GM23338 (cell line): ENCODE measurements around the gene BTBD9.

Experiments
- CREB1 ChIP-seq: fragments of 250-450 bp; sonication (Bioruptor Pico); IDR thresholded peaks from 2 replicates; pipeline ENCODE4 v1.5.0; 2020; ENCODE audit warnings: low read depth, mild to moderate bottlenecking, moderate library complexity
- CTCF ChIP-seq, 2 experiments: fragments of 200-600 bp in 1 of 2; sonication (generic) in 1 of 2; conservative IDR thresholded peaks; 2 replicates each; pipeline versions ENCODE4 v1.5.1 to v1.6.1; 2016 to 2017; ENCODE audit warnings: antibody characterized with exemption in 2 of 2, low read depth in 2 of 2, mild to moderate bottlenecking in 2 of 2, moderate library complexity in 1 of 2
- EZH2 ChIP-seq: fragments of 200-600 bp; sonication (generic); IDR thresholded peaks from one replicate; pipeline ENCODE4 v1.8.0; 2017; ENCODE audit warnings: antibody characterized with exemption, mild to moderate bottlenecking, low read depth; ENCODE audit not compliant: unreplicated experiment
- EZH2phosphoT487 ChIP-seq: fragments of 200-600 bp; sonication (generic); IDR thresholded peaks from one replicate; pipeline ENCODE4 v1.8.1; 2018; ENCODE audit warnings: antibody characterized with exemption; ENCODE audit not compliant: unreplicated experiment
- JUNB ChIP-seq: IDR thresholded peaks from one replicate; pipeline ENCODE4 v1.6.1; 2016; ENCODE audit warnings: antibody characterized with exemption; ENCODE audit not compliant: unreplicated experiment
- POLR2AphosphoS5 ChIP-seq: IDR thresholded peaks from 2 replicates; pipeline ENCODE4 v1.6.1; 2016; ENCODE audit warnings: antibody characterized with exemption, low read depth
- REST ChIP-seq: IDR thresholded peaks from one replicate; pipeline ENCODE4 v1.6.1; 2018; ENCODE audit warnings: antibody characterized with exemption; ENCODE audit not compliant: unreplicated experiment
- STAT1 ChIP-seq: IDR thresholded peaks from one replicate; pipeline ENCODE4 v1.6.1; 2016; ENCODE audit warnings: antibody characterized with exemption; ENCODE audit not compliant: unreplicated experiment
- TF ChIP-seq, protein P1 (sequence below): IDR thresholded peaks from 2 replicates; pipeline ENCODE4 v1.6.1; 2016; ENCODE audit warnings: antibody characterized with exemption

DNA sequence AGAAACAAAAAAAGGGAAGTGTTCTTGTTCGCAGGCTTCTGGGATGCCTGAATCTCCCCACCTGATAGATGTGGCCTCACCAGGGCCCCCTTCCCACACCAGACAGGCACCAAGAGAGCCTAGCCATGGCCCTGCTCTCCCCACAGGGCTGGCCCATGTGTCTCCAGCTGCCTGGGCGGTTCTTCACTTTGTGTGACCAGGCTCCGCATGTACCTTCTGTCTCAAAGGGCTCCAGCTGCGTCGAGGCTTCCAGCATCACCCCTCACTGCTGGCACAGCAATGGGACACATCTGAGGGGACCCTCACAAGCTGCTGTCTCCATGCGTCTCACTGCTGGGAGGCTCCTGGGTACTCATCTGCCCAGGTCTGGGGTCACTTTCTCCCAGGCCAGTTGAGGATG, 457.3 kb downstream of the BTBD9 start:
- TF ChIP-seq CTCF (conservative IDR thresholded peaks at IDR 0.05; ENCODE audit: low read depth in 2 of 2) (no peak), POLR2AphosphoS5 (no peak), CREB1 (no peak), REST (no peak), EZH2 (no peak), EZH2phosphoT487 (no peak), STAT1 (no peak), JUNB (no peak)
- TF ChIP-seq, protein P1, sequence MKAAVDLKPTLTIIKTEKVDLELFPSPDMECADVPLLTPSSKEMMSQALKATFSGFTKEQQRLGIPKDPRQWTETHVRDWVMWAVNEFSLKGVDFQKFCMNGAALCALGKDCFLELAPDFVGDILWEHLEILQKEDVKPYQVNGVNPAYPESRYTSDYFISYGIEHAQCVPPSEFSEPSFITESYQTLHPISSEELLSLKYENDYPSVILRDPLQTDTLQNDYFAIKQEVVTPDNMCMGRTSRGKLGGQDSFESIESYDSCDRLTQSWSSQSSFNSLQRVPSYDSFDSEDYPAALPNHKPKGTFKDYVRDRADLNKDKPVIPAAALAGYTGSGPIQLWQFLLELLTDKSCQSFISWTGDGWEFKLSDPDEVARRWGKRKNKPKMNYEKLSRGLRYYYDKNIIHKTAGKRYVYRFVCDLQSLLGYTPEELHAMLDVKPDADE = no peak
